Measurements from ENCODE around the gene CCNI. TPM values are rescaled to one million over a fixed set of nuclear protein-coding genes. Genes with fewer than 3 reads are reported as not detected.

The CCNI gene
- total RNA-seq, 1 experiment from 2014 or later = 208 TPM

DNA sequence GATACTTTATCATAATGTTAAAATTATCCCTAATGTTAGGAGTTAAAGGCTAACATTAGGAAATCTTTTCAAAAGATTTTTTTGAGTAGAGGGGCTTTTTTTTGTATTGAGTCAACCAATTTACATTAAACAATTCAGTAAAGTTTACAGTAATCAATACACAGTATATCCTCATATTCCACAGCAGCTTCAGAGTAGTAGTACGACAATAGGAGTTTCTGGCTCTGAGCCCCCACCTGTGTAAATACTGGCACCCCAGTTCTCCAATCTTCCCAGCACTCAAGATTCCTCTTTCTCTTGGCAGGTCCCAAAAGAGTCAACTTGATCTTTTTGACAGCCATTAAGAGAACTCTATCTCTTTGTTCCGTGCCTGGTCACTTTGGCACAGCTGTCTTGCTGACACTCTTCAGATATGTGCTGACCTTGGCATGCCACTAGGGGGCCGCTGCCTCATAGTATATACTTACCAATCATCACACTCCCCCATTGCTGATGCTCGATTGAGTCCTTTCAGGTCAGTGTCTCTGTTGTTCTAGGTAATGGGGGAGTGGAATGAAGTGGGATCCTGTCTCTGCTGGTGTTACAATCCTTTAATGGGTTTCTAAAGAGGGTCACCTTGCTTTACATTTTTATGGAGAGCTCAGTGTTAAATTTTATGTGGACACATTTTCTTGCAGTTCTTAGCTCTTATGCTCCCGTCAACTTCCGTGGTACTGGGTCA, 19.5 kb upstream of the CCNI start (continued):
- TF ChIP-seq ATF3 (IDR thresholded peaks at IDR 0.05) (no peak), EZH2phosphoT487 (IDR thresholded peaks at IDR 0.05; ENCODE audit: borderline replicate concordance) (no peak), TCF7L2 (IDR thresholded peaks at IDR 0.05; ENCODE audit: borderline replicate concordance, extremely low read depth, insufficient read depth, insufficient read length) (no peak)

DNA sequence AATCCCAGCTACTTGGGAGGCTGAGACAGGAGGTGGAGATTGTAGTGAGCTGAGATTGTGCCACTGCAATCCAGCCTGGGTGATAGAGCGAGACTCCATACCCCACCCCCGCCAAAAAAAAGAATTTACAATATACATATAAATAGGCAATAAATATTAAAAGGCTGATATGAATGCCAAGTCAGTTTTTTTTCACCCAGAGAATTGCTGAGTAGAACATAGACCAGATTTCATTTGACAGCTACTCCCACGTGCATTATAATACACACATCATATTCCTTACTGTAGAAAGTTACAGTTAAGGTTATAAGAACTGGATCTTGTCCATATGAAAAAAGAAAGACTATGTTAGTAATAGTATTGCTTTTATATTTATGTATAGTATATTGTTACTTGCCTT, 18.7 kb upstream of the CCNI start:
- ChIA-PET RAD21 (ENCODE audit: low non-redundant PET in 1 of 2, low total read pairs in 2 of 2, uncharacterized antibody in 2 of 2, unreplicated experiment in 2 of 2) (interaction anchor here (1.1 to 1.5 kb wide), 2 partner anchors 107 to 109 kb away, joined by 3 to 8 read pairs; no protein-coding TSS in a partner anchor), CTCF (interaction anchor here (0.8 to 2.2 kb wide), 6 partner anchors 10 to 109 kb away, joined by 3 to 38 read pairs (median 4); partner anchors contain the start of gene CCNG2), POLR2A (interaction anchor here (0.8 kb wide), 1 partner anchor 11 kb away, joined by 3 read pairs; no protein-coding TSS in a partner anchor)
- Histone ChIP-seq H3K27me3 (ENCODE audit: insufficient read depth, low read length) (no peaks in the 10 kb centered on the region), H4K20me1 (ENCODE audit: insufficient read depth) (no peaks in the 10 kb centered on the region), H3K4me2 (ENCODE audit: low read length) (no peak overlapping the region), H3K4me1 (ENCODE audit: control insufficient read depth in 1 of 2, insufficient read depth in 2 of 2, low read length in 2 of 2) (peaks cover 0 to 11% of the 10 kb centered on the region in 2 experiments; a peak in 1 of 4 replicates), H3K9ac (ENCODE audit: low read length) (no peak overlapping the region), H3K36me3 (ENCODE audit: control insufficient read depth in 1 of 2, insufficient read depth in 2 of 2, low read length in 2 of 2) (no peaks in the 10 kb centered on the region), H3K9me3 (ENCODE audit: control insufficient read depth in 1 of 2, insufficient read depth in 1 of 2, low read depth in 1 of 2, low read length in 2 of 2) (no peaks in the 10 kb centered on the region), H3K27ac (ENCODE audit: low read depth, low read length) (no peak overlapping the region), H3K9me2 (ENCODE audit: insufficient read depth) (no peaks in the 10 kb centered on the region), H2AFZ (ENCODE audit: low read depth, low read length, poor library complexity, severe bottlenecking) (no peak overlapping the region), H3K79me2 (ENCODE audit: insufficient read depth, low read length) (no peaks in the 10 kb centered on the region), H3K4me3 (replicated peaks in 1 of 2; ENCODE audit: low read depth in 1 of 2, low read length in 2 of 2) (no peak overlapping the region)
- BruUV-seq (replicated peaks) = no TSS peak
- ATAC-seq = no peak
- intact Hi-C loops (cut with micrococcal nuclease) = loop anchor here (2.0 kb wide), 1 partner anchor 108 kb away; no protein-coding TSS in a partner anchor
- no peak for TF ChIP-seq SP1 (IDR thresholded peaks at IDR 0.05; ENCODE audit: low read depth)
- no peak for TF ChIP-seq FOSL1 (IDR thresholded peaks at IDR 0.05; ENCODE audit: low read depth)
- no peak for TF ChIP-seq ELF1 (IDR thresholded peaks at IDR 0.05; ENCODE audit: borderline replicate concordance, low read depth)
- TF ChIP-seq CEBPB (IDR thresholded peaks at IDR 0.05; ENCODE audit: low read depth) = no peak
- no peak for TF ChIP-seq ATF3 (IDR thresholded peaks at IDR 0.05)
- DNase-seq (ENCODE audit: low read depth, low spot score) = no peak
